GM12873 (cell line): ENCODE data around the gene WBP4.

Experiments used
- CTCF ChIP-seq: IDR thresholded peaks from 2 replicates; pipeline ENCODE4 v1.5.1; 2012; ENCODE audit warnings: low read depth, mild to moderate bottlenecking, moderate library complexity, low read length, control low read depth; ENCODE audit not compliant: insufficient read depth; ENCODE audit errors: missing control alignments

The WBP4 gene

DNA sequence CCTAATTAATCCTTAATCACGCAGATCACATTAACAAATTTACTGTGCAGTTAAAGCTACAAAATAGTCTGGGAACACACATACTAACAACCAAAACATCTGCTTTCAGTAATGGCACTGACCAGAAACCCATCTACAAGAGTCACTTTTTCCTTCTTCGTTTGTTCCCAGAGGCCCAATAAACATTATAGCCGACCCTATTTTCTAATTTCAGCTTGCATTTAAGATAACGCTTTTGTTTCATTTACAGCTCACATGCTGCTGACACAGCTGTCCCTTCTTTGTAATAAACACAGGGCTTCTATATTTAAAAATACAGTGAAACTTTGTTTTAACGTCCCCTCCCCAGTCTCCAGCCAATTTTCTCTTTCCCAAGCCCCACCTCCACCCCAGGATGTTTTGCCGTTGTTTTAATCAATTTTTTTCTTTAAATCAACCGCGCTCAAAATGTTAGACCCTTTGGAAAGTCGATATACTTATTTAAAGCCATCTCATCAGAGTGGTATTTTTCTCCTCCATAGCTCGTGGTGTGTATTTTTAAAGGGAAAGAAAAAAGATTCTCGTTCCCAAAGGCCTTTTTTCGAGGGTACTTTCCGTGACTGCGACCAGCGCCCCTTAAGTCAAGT, 1.7 kb upstream of the WBP4 start:
- no peak for TF ChIP-seq CTCF

- TF ChIP-seq CTCF, result peak; percentile 30
Observed at GRCh38 chr13:41060082-41060723, 1.1 kb upstream of the WBP4 start.

- TF ChIP-seq CTCF, result no peak
Observed at GRCh38 chr13:41060724-41061074, 610 bp upstream of the WBP4 start.

DNA sequence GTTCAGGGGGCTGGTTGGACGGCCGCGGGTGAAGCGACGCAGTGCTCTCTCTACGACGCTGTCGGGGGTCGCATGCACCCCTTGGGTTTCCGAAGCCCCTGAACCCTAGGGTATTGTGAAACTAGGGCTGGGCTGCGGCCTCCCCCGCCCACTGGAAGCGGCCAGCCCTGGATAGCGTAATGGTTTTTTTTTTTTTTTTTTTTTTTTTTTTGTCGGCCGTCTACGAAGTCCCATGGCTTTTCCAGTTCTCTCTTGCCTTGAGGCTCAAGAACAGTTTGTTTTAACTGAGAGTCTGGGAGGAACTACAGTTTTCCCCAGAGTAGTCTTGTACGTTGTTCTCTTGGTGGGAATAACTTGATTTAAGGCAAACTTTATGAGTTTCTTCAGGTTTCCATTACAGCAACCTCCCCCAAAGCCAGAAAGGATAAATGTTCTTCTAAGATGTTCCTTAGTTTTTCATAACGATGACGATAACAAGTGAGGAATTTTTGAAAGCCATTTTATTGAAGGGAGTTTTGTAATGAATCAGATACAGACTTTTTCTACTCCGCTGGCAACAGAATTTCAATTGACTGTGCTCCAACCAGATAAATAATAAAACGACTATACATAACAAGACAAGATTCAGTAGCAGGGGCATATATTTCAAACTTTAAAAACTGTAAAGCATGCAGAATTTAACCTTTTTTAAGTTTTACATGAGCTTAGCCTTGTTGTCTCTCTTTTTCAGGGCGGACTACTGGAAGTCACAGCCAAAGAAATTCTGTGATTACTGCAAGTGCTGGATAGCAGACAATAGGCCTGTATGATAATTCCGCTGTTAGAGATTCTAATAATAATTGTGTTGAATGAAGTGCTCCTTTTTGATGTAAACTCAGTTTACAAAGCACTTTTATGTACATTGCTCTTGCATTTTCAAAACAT, 867 bp downstream of the WBP4 start:
- no peak for TF ChIP-seq CTCF

DNA sequence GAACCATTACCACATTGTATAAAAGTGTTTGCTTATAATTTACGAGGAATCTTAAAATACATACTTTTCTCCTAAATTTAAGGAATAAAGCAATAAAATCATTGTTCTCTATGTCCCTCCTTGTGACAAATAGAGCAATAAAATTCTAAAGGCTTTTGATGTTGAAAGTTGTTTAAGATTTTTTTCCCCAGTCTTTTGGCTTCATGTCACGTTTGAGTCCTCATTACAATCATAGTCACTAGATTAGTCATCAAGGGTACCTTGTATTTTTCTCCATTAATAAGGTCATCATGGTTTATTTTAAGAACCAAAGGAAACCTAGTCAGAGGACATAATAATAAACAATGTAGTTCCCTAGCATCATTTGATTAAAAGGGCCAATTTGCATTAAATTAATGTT, 3.2 kb downstream of the WBP4 start:
- no peak for TF ChIP-seq CTCF

- TF ChIP-seq CTCF, result no peak
Observed at GRCh38 chr13:41065078-41065477, 3.8 kb downstream of the WBP4 start.

- no peak for TF ChIP-seq CTCF
Observed at GRCh38 chr13:41074523-41074922, 13.2 kb downstream of the WBP4 start.
